ENCODE measurements around the gene LECT2.

Gene LECT2

DNA sequence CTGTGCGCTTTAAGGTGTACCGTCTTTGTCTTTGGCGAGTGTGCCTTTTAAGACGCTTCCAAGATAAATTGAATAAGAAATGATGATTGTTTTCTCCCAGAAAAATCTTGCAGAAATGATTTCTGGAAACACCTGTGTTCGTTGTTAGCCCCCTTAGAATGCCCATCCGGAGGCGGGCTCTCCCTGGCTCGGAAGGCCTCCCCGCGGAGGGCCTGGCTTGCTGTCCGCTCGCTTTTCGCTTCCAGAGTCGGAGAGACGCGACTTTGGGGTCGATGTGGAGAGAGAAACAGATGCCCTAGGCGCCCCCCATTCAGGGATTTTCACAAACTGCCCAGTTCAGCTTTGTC is 23.9 kb downstream of the LECT2 start:
- FAIRE-seq = no peak

DNA sequence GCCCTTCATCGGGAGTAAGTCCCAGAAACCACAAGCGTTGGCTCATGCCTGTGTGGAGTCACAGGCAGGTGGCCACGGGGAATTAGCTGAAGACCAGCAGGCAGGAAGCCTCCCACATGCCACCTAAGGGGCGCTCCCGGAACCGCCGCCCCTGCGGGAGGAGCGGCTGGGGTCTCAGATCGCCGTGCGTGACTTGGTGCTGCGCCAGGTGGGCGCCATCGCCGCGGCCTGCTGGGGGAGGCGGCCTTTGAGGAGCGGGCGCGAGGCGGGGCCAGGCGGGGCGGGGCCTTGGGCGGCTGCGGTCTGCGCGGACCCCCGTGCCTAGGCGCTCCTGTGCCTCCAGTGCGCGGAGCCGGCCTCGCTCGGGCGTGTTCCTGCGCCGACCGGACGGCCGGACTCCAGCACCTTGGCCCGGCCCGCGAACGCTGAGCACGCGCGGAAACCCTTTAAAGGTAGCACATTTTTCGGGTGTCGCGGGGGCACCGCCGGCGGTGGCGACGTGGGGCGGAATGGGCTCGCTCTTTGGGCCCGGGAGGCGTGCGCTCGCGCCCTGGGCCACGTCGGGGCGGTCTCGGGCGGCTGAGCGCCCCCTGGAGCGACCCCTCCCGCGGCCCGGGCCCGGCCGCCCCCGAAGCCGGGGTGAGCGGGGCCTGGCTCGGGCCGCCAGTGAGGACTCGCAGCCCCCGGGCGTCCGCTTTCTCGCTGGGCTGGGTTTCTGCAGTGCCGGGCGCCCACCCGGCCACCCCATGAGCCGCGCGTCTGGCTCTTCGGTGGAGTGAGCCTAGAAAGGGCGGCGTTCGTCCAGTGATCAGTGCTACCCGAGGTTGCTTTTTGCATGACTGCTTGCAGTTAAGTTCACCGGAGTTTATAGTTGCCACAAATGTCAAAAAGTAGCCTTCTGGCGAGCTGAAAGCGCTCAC is 24.5 kb downstream of the LECT2 start:
- no peak for FAIRE-seq

GRCh38 chr5:135921388-135921787 is 33.4 kb downstream of the LECT2 start:
- FAIRE-seq = no peak

DNA sequence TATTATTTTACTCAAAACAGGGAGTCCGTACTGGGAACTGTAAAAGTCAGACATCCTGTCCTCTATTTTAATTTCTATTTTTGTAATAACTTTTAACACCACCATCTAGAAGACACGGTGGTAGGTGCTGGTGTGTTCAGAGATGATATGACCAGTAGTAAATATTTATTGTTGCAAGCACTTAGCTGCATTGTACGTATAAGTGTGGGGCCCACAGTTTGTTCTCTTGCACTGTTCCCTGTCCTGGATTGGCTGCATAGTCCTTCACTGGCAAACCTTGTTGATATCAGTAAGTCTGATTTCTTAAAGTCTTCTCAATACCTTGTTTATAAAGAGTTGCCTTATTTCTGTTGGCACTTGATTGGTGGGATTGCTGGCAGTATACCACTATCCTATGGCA is 34.6 kb downstream of the LECT2 start:
- no peak for FAIRE-seq

- no peak for FAIRE-seq
Observed at GRCh38 chr5:135916638-135917263, 38.0 kb downstream of the LECT2 start.

DNA sequence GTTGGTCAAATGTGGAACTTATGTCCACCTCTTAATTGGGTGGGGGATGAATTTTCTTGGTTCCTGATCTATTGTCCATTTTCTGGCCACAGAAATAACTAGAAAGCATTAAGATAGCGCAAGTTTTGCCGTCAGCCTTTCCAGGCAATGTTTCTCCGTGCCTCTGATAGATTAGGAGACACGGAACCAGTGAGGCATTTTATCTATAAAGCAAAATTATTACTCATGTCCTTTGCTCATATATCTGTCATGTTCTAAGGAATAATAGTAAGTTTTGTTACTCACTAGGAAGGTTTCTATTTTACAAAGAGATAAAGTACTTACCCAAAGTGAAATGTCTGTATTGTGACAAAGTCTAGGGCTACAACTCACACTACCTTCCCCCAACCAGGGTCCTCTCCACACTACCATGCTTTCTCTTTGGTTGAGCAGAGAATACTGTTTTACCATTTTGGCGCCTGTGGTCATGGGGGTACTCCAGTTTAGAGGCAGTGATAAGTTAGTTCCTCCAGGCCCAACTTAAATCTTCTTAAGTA is 39.2 kb downstream of the LECT2 start:
- no peak for FAIRE-seq

- no peak for FAIRE-seq
Observed at GRCh38 chr5:135913713-135914626, 40.8 kb downstream of the LECT2 start.

DNA sequence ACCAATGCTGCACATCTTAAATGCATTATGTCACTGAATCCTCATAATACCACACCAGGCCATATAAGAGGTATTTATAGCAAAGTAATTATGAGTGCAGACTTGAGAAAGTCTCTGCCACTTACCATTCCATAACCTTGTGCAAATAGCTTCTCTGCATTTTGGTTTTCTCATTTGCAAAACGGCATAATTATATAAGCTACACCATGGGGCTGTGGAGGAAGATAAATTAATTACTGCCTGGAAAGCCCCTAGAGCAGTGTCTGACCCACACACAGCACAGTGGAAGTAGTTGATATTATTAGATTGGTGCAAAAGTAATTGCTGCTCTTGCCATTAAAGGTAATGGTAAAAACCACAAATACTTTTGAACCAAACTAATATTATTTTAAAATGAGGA is 49.6 kb downstream of the LECT2 start:
- no peak for FAIRE-seq

GRCh38 chr5:135901633-135902032 is 53.1 kb downstream of the LECT2 start:
- no peak for FAIRE-seq

GRCh38 chr5:135900276-135900675 is 54.5 kb downstream of the LECT2 start:
- FAIRE-seq = no peak

DNA sequence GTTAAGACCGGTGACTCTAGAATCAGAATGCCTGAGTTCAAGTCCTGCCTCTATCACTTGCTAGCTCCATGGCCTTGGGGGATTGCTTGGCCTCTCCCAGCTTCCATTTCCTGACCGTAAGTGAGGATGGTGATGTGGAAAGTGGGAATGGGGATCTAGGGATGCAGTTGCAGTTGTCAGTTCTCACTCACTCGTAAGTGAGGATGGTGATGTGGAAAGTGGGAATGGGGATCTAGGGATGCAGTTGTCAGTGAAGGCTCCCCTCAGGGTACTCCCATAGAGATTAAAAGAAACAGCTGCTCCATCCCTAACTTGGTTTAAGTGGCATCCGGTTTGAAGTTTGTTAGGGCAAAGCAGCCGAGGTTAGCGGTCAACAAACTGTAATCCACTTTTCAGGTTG is 56.1 kb downstream of the LECT2 start:
- FAIRE-seq = no peak
